ENCODE data around the gene FAM24A.

FAM24A gene

GRCh38 chr10:122931088-122931906 lies 20.9 kb downstream of the FAM24A start:
- no peak for DNase-seq (ENCODE audit: low read depth)

- no peak for DNase-seq (ENCODE audit: low read depth)
Measured at GRCh38 chr10:122939133-122939855, 28.9 kb downstream of the FAM24A start.

- DNase-seq (ENCODE audit: low read depth) = no peak
Measured at GRCh38 chr10:122939856-122940543, 29.6 kb downstream of the FAM24A start.

GRCh38 chr10:122949296-122949695 lies 38.9 kb downstream of the FAM24A start:
- no peak for DNase-seq (ENCODE audit: low read depth)

GRCh38 chr10:122953902-122954730 lies 43.7 kb downstream of the FAM24A start, which contains the start of gene C10orf88:
Gene C10orf88 (minus strand): TSS chr10:122954227. CDS start chr10:122954178, 49 bp downstream.
- peak; percentile 91 for DNase-seq (ENCODE audit: low read depth)

- DNase-seq (ENCODE audit: low read depth) = no peak
Measured at GRCh38 chr10:122954731-122955050, 44.3 kb downstream of the FAM24A start.

GRCh38 chr10:122955892-122956291 lies 45.5 kb downstream of the FAM24A start:
- no peak for DNase-seq (ENCODE audit: low read depth)

- DNase-seq (ENCODE audit: low read depth) = no peak
Measured at GRCh38 chr10:122957474-122957873, 47.1 kb downstream of the FAM24A start.

- no peak for DNase-seq (ENCODE audit: low read depth)
Measured at GRCh38 chr10:122962405-122962804, 52.0 kb downstream of the FAM24A start.

All from stimulated activated CD8-positive, alpha-beta memory T cell treated with anti-CD3 and anti-CD28 coated beads, Interleukin-7, amount 100 ng/mL, for 24 hours (primary cell).